Right lobe of liver (tissue), 6 donors: ENCODE data around the gene MAP3K5. TPM values are rescaled to one million over a fixed set of nuclear protein-coding genes. Genes with fewer than 3 reads are reported as not detected.

ENCODE experiments used
- ATAC-seq, 4 donors: fragments of 200-7000 bp; cut with Tn5 transposase; one replicate each; pipeline ENCODE4 v1.9.1; 2020; ENCODE audit warnings: mild to moderate bottlenecking in 4 of 4, moderate library complexity in 4 of 4
- DNase-seq, 3 donors: peaks; one replicate each; pipeline ENCODE4 v3.0.0-alpha.2; 2020
- H3K27ac ChIP-seq, 3 donors: fragments of 200-600 bp; one replicate each; pipeline ENCODE4 v1.8.0; 2022
- H3K27me3 ChIP-seq, 2 donors: fragments of 200-600 bp; one replicate each; pipeline ENCODE4 v1.8.0; 2022
- H3K36me3 ChIP-seq, 4 donors: fragments of 200-600 bp; sonication (generic) in 1 of 4; one replicate each; pipeline versions ENCODE4 v1.5.1 to v1.8.0; 2017 to 2022; ENCODE audit warnings: control low read depth in 1 of 4
- H3K4me1 ChIP-seq, 4 donors: fragments of 200-600 bp; sonication (generic) in 1 of 4; one replicate each; pipeline versions ENCODE4 v1.5.1 to v1.8.0; 2017 to 2022; ENCODE audit warnings: control low read depth in 1 of 4
- H3K4me3 ChIP-seq, 3 donors: fragments of 200-600 bp; one replicate each; pipeline ENCODE4 v1.8.0; 2022
- H3K9me3 ChIP-seq, 4 donors: fragments of 200-600 bp; sonication (generic) in 1 of 4; one replicate each; pipeline versions ENCODE4 v1.5.1 to v1.8.0; 2017 to 2022; ENCODE audit warnings: control low read depth in 1 of 4
- CTCF ChIP-seq, 4 donors: fragments of 200-600 bp in 3 of 4; fragments of 450-650 bp in 1 of 4; IDR thresholded peaks; one replicate each; pipeline versions ENCODE4 v1.5.1 to v1.8.0; 2016 to 2022; ENCODE audit warnings: antibody characterized with exemption in 4 of 4, mild to moderate bottlenecking in 2 of 4
- POLR2A ChIP-seq: fragments of 450-650 bp; IDR thresholded peaks from one replicate; pipeline ENCODE4 v1.6.1; 2017; ENCODE audit warnings: antibody characterized with exemption, mild to moderate bottlenecking
- WGBS: methylation state at CpG from one replicate; pipeline ENCODE4 v1.1.6; 2018; ENCODE audit warnings: low coverage, low lambda C conversion rate; ENCODE audit not compliant: insufficient coverage; ENCODE audit errors: missing lambda C conversion rate; 5-methylcytosine and 5-hydroxymethylcytosine counted together
- intact Hi-C, 2 donors: fragments of 100-400 bp; cut with DNase I; formaldehyde crosslinking; loops; one replicate each; pipeline versions ENCODE4 v1.11.2 to v1.14.1; 2022
- total RNA-seq, 6 experiments: library from RNA; depleted of rRNA in 2 of 6; stranded (reverse); fragments of >200 nt in 2 of 6; fragmentation: NEBNext Ultra II Directional in 3 of 6; extraction: Animal tissue kit (Norgen Biotek cat#: 25700) in 3 of 6; gene quantifications; one replicate each; pipeline versions ENCODE4 v1.1.0 to v1.2.4, GENCODE V29; 2016 to 2023
- donor health status: DM: no; HTN: yes; CAD: no.
- donor health status: DM: no; HTN: no; CAD: no.
- donor health status: DM: no; HTN: no; CAD: no.
- donor health status: DM: no; HTN: yes; CAD: no.
- donor health status: DM: no; HTN: yes; CAD: no.

Gene MAP3K5
- total RNA-seq, 6 experiments from 2014 or later: 5.0 to 10.4 (median 6.9) TPM

- TF ChIP-seq CTCF (IDR thresholded peaks at IDR 0.05) (no peak), POLR2A (no peak)
- ATAC-seq (no peak), DNase-seq (no peak)
- Histone ChIP-seq H3K27me3 (no peaks in the 10 kb centered on the region), H3K27ac (no peak overlapping the region), H3K36me3 (peaks cover 0 to 6% (median 0%) of the 10 kb centered on the region in 4 donors), H3K9me3 (no peaks in the 10 kb centered on the region), H3K4me3 (no peak overlapping the region), H3K4me1 (peaks cover 0 to 13% (median 5%) of the 10 kb centered on the region in 4 donors)
- no CpG with 5 or more reads among the region's 1 CpG for WGBS
- intact Hi-C loops: no loop called here
Observed at GRCh38 chr6:136625293-136625692, 167.0 kb downstream of the MAP3K5 start.

- H3K4me1 ChIP-seq: peaks cover 0 to 13% (median 5%) of the 10 kb centered on the region in 4 donors
- no peaks in the 10 kb centered on the region for H3K27me3 ChIP-seq
- peaks cover 0 to 6% (median 0%) of the 10 kb centered on the region in 4 donors for H3K36me3 ChIP-seq
- TF ChIP-seq POLR2A (no peak), CTCF (IDR thresholded peaks at IDR 0.05) (no peak)
- DNase-seq: no peak
- no peak for ATAC-seq
- H3K27ac ChIP-seq: no peak overlapping the region
- no peaks in the 10 kb centered on the region for H3K9me3 ChIP-seq
- H3K4me3 ChIP-seq: no peak overlapping the region
- intact Hi-C loops: no loop called here
Observed at GRCh38 chr6:136624347-136624746, 167.9 kb downstream of the MAP3K5 start.

- Histone ChIP-seq H3K9me3 (no peaks in the 10 kb centered on the region), H3K4me1 (no peaks in the 10 kb centered on the region), H3K4me3 (no peak overlapping the region), H3K36me3 (peaks cover 0 to 6% (median 0%) of the 10 kb centered on the region in 4 donors), H3K27ac (no peak overlapping the region), H3K27me3 (no peaks in the 10 kb centered on the region)
- intact Hi-C loops: no loop called here
- no peak for DNase-seq
- no peak for ATAC-seq
- 94% methylated on average over 2 of the region's 2 CpGs for WGBS
- TF ChIP-seq CTCF (IDR thresholded peaks at IDR 0.05): no peak
- no peak for TF ChIP-seq POLR2A
Observed at GRCh38 chr6:136618086-136618485, 174.2 kb downstream of the MAP3K5 start.

GRCh38 chr6:136616527-136616926 lies 175.8 kb downstream of the MAP3K5 start:
- no peaks in the 10 kb centered on the region for H3K27me3 ChIP-seq
- 93% methylated on average over 2 of the region's 3 CpGs for WGBS
- H3K27ac ChIP-seq: no peak overlapping the region
- no peak for TF ChIP-seq POLR2A
- TF ChIP-seq CTCF (IDR thresholded peaks at IDR 0.05): no peak
- no peak overlapping the region for H3K4me3 ChIP-seq
- no peak for ATAC-seq
- intact Hi-C loops: no loop called here
- no peak for DNase-seq
- H3K4me1 ChIP-seq: no peaks in the 10 kb centered on the region
- H3K36me3 ChIP-seq: peaks cover 0 to 6% (median under 1%) of the 10 kb centered on the region in 4 donors
- no peaks in the 10 kb centered on the region for H3K9me3 ChIP-seq

GRCh38 chr6:136614994-136615393 lies 177.3 kb downstream of the MAP3K5 start:
- H3K4me3 ChIP-seq: no peak overlapping the region
- TF ChIP-seq CTCF (IDR thresholded peaks at IDR 0.05): no peak
- no peak for TF ChIP-seq POLR2A
- intact Hi-C loops: no loop called here
- H3K27ac ChIP-seq: no peak overlapping the region
- H3K4me1 ChIP-seq: no peaks in the 10 kb centered on the region
- no peaks in the 10 kb centered on the region for H3K27me3 ChIP-seq
- peaks cover 0 to 6% (median under 1%) of the 10 kb centered on the region in 4 donors for H3K36me3 ChIP-seq
- DNase-seq (no peak), ATAC-seq (no peak)
- H3K9me3 ChIP-seq: no peaks in the 10 kb centered on the region
- WGBS: 71% methylated on average over 2 of the region's 2 CpGs
